ENCODE data around the gene RHOJ. TPM values are rescaled to one million over a fixed set of nuclear protein-coding genes. Genes with fewer than 3 reads are reported as not detected.

Gene RHOJ
- total and polyA plus RNA-seq, 2 of the 4 experiments (the other 2 are of a cell fraction): 9.5 to 33.9 TPM

DNA sequence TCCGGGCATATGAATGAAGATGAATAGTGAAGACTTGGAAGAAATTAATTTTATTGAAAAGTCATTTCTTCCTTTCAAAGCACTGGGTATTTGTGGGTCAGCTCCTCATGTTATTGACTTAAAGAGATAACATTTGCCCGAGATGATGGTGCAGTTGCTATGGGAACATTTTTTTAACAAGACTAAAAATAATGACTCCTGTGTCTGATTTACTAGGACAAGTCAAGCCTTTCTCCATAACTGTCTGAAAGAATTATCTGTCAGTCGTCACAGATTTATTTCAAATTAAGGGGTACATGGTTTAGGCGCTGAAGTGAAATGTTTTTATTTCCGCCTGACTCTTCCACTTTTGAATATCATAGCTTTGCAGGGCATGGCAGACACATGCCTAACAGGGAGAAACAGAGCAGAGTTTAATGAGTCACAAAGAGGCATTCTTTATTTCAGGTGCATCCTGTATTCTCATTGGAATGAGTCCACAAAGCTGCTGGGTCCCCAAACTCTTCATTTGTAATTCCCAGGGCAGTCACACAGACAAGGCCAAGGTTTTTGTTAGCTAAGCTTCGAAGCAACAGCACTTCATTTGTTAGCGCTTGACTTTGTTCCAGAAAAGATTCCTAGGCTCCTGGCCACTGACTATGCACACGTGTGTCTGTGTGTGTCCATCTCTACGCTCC lies 118.8 kb downstream of the RHOJ start:
- H3K23ac ChIP-seq (ENCODE audit: low read depth, low read length): no peak overlapping the region
- H2BK15ac ChIP-seq (ENCODE audit: low read depth, low read length): no peak overlapping the region
- CTCF ChIA-PET: interaction anchor here (0.7 kb wide), 1 partner anchor 1060 kb away, joined by 3 read pairs; no protein-coding TSS in a partner anchor
- no peaks in the 10 kb centered on the region for H4K20me1 ChIP-seq (ENCODE audit: insufficient read depth, low read length)
- ATAC-seq (ENCODE audit: low read depth) (no peak), DNase-seq (no peak)
- TF ChIP-seq, protein P1, sequence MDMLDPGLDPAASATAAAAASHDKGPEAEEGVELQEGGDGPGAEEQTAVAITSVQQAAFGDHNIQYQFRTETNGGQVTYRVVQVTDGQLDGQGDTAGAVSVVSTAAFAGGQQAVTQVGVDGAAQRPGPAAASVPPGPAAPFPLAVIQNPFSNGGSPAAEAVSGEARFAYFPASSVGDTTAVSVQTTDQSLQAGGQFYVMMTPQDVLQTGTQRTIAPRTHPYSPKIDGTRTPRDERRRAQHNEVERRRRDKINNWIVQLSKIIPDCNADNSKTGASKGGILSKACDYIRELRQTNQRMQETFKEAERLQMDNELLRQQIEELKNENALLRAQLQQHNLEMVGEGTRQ (IDR thresholded peaks at IDR 0.05; ENCODE audit: low read depth, low read length): no peak
- TF ChIP-seq RFX5 (IDR thresholded peaks at IDR 0.05; ENCODE audit: low read depth, low read length) (no peak), RAD21 (IDR thresholded peaks at IDR 0.05; ENCODE audit: low read length) (no peak), RCOR1 (IDR thresholded peaks at IDR 0.05; ENCODE audit: insufficient replicate concordance, low read length) (no peak), BHLHE40 (IDR thresholded peaks at IDR 0.05; ENCODE audit: low read depth, low read length) (no peak), CEBPB (IDR thresholded peaks at IDR 0.05; ENCODE audit: low read depth, low read length) (no peak), FOS (IDR thresholded peaks at IDR 0.05; ENCODE audit: low read depth, low read length) (no peak), CHD1 (IDR thresholded peaks at IDR 0.05; ENCODE audit: low read depth, low read length) (no peak), MXI1 (IDR thresholded peaks at IDR 0.05; ENCODE audit: borderline replicate concordance, low read depth, low read length) (no peak), MAZ (IDR thresholded peaks at IDR 0.05; ENCODE audit: borderline replicate concordance, low read depth, low read length) (no peak), POLR2A (IDR thresholded peaks at IDR 0.05; ENCODE audit: low read depth, low read length) (no peak), NFE2L2 (IDR thresholded peaks at IDR 0.05; ENCODE audit: low read depth, low read length) (no peak), MAFK (IDR thresholded peaks at IDR 0.05; ENCODE audit: low read depth, low read length) (no peak), SMC3 (IDR thresholded peaks at IDR 0.05; ENCODE audit: low read depth, low read length) (no peak)
- TF ChIP-seq, protein P2, sequence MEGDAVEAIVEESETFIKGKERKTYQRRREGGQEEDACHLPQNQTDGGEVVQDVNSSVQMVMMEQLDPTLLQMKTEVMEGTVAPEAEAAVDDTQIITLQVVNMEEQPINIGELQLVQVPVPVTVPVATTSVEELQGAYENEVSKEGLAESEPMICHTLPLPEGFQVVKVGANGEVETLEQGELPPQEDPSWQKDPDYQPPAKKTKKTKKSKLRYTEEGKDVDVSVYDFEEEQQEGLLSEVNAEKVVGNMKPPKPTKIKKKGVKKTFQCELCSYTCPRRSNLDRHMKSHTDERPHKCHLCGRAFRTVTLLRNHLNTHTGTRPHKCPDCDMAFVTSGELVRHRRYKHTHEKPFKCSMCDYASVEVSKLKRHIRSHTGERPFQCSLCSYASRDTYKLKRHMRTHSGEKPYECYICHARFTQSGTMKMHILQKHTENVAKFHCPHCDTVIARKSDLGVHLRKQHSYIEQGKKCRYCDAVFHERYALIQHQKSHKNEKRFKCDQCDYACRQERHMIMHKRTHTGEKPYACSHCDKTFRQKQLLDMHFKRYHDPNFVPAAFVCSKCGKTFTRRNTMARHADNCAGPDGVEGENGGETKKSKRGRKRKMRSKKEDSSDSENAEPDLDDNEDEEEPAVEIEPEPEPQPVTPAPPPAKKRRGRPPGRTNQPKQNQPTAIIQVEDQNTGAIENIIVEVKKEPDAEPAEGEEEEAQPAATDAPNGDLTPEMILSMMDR (conservative IDR thresholded peaks at IDR 0.05; ENCODE audit: low read depth, low read length): no peak
- TF ChIP-seq, protein P3, sequence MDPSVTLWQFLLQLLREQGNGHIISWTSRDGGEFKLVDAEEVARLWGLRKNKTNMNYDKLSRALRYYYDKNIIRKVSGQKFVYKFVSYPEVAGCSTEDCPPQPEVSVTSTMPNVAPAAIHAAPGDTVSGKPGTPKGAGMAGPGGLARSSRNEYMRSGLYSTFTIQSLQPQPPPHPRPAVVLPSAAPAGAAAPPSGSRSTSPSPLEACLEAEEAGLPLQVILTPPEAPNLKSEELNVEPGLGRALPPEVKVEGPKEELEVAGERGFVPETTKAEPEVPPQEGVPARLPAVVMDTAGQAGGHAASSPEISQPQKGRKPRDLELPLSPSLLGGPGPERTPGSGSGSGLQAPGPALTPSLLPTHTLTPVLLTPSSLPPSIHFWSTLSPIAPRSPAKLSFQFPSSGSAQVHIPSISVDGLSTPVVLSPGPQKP (IDR thresholded peaks at IDR 0.05; ENCODE audit: borderline replicate concordance, low read depth, low read length): no peak
- no TSS peak for BruUV-seq (replicated peaks)
- H2BK120ac ChIP-seq (ENCODE audit: low read depth, low read length): no peak overlapping the region
- H3K27ac ChIP-seq (ENCODE audit: insufficient read depth, low read length): no peak overlapping the region
- no peak overlapping the region for H3K14ac ChIP-seq (replicated peaks; ENCODE audit: low read depth, low read length)
- H3K9me3 ChIP-seq (ENCODE audit: control insufficient read depth, insufficient read depth, low read length): no peaks in the 10 kb centered on the region
- no peak overlapping the region for H2BK20ac ChIP-seq (ENCODE audit: low read depth, low read length)
- no peak overlapping the region for H3K4me2 ChIP-seq (ENCODE audit: low read depth, low read length)
- no peak overlapping the region for H3K56ac ChIP-seq (ENCODE audit: extremely low read depth, insufficient read depth, low read length)
- H4K8ac ChIP-seq (ENCODE audit: low read depth in 2 of 2, low read length in 2 of 2): no peak overlapping the region
- H2BK5ac ChIP-seq (ENCODE audit: low read depth, low read length, poor library complexity, severe bottlenecking): no peak overlapping the region
- intact Hi-C loops (cut with micrococcal nuclease): no loop called here
- no peak overlapping the region for H3K9ac ChIP-seq (ENCODE audit: low read depth, low read length)
- H3K4ac ChIP-seq (ENCODE audit: low read depth, low read length): no peak overlapping the region
- H2AK9ac ChIP-seq (replicated peaks; ENCODE audit: low read depth, low read length, poor library complexity): no peak overlapping the region
- H3K18ac ChIP-seq (ENCODE audit: low read depth, low read length): no peak overlapping the region
- POLR2A ChIA-PET (ENCODE audit: unreplicated experiment): no interaction called here
- no peak overlapping the region for H3K4me3 ChIP-seq (ENCODE audit: insufficient read depth, low read depth, low read length)
- no CpG with 5 or more reads among the region's 9 CpGs for WGBS, 2 experiments (ENCODE audit: extremely low coverage in 2 of 2, insufficient read length in 1 of 2)
- peaks cover 12% of the 10 kb centered on the region for H3K27me3 ChIP-seq (ENCODE audit: control insufficient read depth, insufficient read depth, low read length)
- H3K4me1 ChIP-seq (ENCODE audit: control insufficient read depth, insufficient read depth, low read length): no peaks in the 10 kb centered on the region
- no peaks in the 10 kb centered on the region for H3K9me1 ChIP-seq (ENCODE audit: insufficient read depth, low read length)
- H4K91ac ChIP-seq (ENCODE audit: insufficient read depth, low read depth, low read length): no peak overlapping the region
- dilution Hi-C loops (cut with HindIII; ENCODE audit: low sequenced_read_pairs, unreplicated experiment): no loop called here
- no peaks in the 10 kb centered on the region for H3K79me1 ChIP-seq (ENCODE audit: low read depth in 1 of 2, low read length in 2 of 2)
- H2AFZ ChIP-seq (replicated peaks; ENCODE audit: low read length, poor library complexity): no peak overlapping the region
- in situ Hi-C loops (cut with MboI; ENCODE audit: low sequenced_read_pairs): no loop called here
- H3K36me3 ChIP-seq (ENCODE audit: control insufficient read depth, insufficient read depth, low read length): no peaks in the 10 kb centered on the region
- H2AK5ac ChIP-seq (ENCODE audit: low read depth, low read length): no peak overlapping the region
- H4K5ac ChIP-seq (ENCODE audit: low read depth, low read length): no peak overlapping the region

Data from IMR-90 (cell line).